HG03378 (cell line): ENCODE measurements around the gene GALNT10.

Experiments used
- ATAC-seq: cut with Tn5 transposase; IDR thresholded peaks from one replicate; pipeline ENCODE4 v1.9.1; 2021; ENCODE audit warnings: mild to moderate bottlenecking, moderate library complexity; ENCODE audit not compliant: unreplicated experiment

The GALNT10 gene

GRCh38 chr5:154372661-154373060, 182.1 kb downstream of the GALNT10 start:
- ATAC-seq, result no peak

DNA sequence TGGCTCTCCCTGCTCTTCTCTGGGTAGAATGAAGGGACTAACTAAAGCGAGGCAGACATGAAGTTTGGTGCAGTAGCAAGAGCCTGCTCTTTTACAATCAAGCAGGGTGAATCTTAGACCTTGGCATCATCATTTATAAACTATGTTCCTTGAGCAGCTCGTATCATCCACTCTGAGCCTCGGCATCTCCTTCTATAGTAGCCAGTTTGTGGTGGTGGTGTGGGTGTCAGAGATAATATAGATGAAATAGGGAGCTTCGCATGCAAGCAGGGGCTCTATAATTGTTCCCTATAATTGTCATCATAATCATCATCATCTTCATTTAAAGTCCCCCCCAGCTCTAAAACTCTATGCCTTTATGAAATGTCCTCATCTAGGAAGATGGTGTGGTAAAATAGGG, 182.8 kb downstream of the GALNT10 start:
- no peak for ATAC-seq

GRCh38 chr5:154373729-154374179, 183.2 kb downstream of the GALNT10 start:
- no peak for ATAC-seq

DNA sequence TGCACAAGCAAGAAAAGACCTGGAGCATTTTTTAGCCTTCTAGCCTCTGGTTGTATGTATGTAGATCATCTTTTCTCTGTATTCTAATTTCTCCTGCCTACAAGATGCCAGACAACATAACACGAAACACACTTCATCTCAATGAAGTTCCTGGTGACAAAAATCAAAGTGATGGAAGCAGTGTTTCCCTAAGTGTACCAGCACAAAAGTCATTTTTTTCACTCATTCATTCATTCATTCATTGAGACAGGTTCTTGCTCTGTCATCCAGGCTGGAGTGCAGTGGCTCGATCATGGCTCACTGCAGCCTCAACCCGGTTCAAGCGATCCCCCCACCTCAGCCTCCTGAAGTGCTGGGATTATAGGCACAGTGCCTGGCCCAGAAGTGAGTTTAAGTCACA, 183.7 kb downstream of the GALNT10 start:
- ATAC-seq, result no peak

GRCh38 chr5:154375329-154376008, 184.9 kb downstream of the GALNT10 start:
- no peak for ATAC-seq

GRCh38 chr5:154376481-154376880, 185.9 kb downstream of the GALNT10 start:
- no peak for ATAC-seq

GRCh38 chr5:154377754-154378533, 187.4 kb downstream of the GALNT10 start:
- no peak for ATAC-seq

DNA sequence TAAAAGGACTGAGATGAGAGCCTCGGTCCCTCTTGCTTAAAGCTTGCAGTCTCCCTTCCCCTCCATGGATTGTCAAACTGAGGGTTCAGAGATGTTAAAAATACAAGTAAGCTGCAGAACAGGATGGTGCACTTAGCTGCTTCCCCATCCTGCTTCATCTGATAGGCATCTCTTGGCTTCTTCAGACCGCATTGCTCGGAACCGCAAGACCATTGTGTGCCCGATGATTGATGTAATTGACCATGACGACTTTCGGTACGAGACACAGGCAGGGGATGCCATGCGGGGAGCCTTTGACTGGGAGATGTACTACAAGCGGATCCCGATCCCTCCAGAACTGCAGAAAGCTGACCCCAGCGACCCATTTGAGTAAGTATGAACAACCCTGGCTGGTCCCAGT, 189.7 kb downstream of the GALNT10 start:
- ATAC-seq, result no peak

DNA sequence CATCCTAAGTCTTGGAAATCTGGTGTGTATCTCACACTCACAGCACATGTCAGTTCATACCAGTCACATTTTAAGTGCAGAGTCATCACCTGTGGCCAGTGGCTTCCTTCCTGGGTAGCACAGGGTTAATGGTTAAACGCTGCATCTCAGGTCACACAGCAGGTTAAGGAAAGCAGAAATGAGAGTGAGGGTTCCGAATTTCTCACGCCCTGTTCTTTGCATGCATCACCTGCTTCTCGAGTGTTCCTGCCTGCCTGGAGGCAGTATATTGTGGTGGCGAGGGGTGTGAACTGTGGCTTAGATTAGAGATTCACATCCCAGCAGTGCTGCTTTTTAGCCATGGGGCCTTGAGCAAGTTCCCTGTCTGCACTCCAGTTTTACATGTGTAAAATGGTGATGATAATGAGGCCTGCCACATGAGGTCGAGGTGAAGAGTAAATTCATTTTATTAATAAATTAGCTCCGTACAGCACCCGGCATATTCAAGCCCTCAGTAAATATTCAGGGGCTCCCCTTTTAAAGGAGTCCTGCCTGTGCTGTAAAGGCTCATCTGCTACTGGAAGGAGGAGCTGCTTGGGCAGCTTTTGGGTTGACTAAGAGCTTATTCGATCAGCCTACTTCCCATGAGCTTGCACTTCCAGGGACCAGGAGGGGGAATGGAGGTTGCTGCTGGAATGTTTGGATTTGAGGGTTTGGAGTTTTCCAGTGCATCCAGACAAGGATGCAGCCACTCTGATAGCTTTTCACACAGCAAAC, 194.1 kb downstream of the GALNT10 start:
- ATAC-seq, result peak; percentile 99

DNA sequence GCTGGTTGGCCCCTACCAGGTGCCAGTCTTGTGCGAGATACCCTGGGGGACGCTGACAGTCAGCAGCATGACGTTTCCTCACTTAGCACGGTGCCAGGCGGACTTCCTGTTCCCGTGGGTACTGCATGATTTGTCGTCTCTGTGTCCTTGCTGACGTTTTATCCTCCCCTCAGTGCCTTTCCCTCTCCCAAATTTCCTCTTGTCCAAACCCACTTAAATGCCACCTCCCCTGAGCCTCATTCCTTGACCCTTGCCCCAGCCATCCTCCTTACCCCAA, 194.6 kb downstream of the GALNT10 start:
- ATAC-seq, result peak; percentile 12

GRCh38 chr5:154386952-154387629, 196.6 kb downstream of the GALNT10 start:
- ATAC-seq, result no peak

GRCh38 chr5:154388842-154389241, 198.3 kb downstream of the GALNT10 start:
- no peak for ATAC-seq

- no peak for ATAC-seq
These were observed 199.6 kb downstream of the GALNT10 start for GRCh38 chr5:154390096-154390495.

DNA sequence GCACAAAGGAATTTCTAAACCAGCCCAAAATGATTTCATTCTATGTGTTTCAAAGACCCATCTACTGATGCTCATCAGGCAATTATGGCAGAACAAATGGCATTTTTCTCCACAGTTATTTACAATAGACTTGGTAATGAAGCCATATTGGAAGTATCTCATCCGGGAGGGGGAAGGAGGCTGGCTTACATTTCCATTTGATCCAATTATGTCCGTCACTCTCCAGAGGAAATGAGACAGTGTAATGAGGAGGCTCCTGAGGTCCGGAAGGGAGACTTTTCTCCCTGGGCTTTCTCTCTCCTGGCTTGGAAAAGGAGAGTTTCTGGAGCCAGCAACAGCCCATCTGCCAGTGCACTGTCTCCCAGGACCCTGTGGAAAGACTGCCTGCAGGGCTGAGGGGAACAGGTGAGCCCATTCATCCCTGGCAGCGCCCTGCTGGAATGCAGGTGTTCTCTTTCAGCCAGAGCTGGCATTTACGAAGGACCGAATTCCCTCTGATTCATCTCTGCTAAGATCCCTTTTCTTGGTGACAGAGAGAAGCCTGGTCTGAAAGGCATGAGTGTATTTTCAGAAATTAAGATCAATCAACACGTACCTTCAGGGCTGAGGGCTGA, 200.3 kb downstream of the GALNT10 start:
- no peak for ATAC-seq

GRCh38 chr5:154391788-154392187, 201.3 kb downstream of the GALNT10 start:
- no peak for ATAC-seq

DNA sequence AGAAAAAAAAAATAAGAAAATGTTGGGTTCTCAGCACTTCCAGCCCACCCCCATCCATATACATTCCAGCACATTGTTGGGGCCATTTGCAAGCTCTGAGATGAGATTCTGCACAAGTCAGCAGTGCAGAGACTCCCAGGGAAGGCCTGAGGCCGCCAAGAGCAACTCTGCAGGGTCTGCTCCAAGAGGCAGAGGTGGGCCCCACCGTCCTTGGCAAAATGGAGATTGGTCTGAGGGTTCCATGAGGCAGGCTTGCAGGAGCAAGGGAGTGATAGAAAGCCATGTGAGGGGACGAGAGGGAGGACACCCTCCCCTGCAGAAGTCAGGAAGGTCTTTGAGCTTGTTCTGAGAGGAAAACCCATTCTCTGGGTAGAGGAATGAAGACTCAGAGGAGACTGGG, 203.3 kb downstream of the GALNT10 start:
- no peak for ATAC-seq

DNA sequence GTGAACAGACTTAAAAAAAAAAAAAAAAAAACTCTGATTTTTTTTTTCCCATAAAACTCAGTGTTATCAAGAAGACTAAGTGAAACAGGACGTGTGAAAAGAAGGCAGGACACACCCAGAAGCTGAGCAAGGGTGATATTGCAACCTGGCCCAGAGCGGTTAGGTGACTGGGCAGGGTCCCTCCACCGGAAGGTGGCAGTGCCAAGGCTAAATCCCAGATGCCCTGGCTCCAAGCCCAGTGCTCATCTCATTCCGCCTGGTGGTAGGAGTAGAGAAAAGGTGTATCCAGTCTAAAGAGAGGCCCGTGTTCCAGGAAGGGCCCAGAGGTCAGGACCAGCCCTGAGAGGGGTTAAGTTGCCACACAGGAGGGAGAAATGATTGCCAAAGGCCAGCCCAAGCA, 203.8 kb downstream of the GALNT10 start:
- ATAC-seq, result no peak

GRCh38 chr5:154395407-154396106, 205.0 kb downstream of the GALNT10 start:
- no peak for ATAC-seq

- ATAC-seq, result no peak
These were observed 205.6 kb downstream of the GALNT10 start for GRCh38 chr5:154396128-154396527.

DNA sequence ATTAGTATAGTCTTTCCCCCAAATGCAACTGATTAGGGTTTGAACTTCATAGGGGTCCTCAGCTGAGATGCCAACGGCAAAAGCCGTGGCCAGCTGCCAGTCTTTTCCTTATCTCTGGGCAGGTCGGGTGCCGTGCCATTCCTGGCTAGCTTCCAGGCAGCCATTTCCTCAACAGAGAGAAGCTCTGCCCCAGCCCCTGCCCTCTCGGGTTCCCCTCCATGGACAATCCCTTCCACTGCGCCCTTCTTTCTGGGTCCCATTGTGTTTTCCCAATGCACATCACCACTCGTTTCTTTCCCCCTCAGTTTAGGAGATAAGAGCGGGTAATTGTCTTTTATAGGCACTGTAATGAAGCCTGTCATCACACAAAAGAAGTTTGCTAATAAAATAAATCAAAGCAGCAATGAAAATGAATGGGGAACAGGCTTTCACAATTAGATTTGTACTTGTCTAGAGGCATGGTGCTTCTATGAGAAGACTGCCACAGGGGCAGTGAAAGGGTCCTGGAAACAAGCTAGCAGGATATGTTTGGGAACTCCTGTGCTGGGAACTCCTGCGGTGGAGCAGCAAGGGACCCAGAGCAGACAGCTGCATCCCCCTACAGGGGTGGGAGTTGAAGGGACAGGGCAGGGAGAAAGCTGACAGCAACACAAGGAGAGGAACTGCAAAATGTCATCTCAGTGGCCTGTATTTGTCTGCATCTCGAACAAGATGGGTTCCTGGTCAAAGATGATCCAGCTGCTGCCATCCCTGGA, 207.3 kb downstream of the GALNT10 start:
- no peak for ATAC-seq
